HL-60 (cell line): ENCODE results near the gene MRPL9.

Experiments
- CTCF ChIP-seq: IDR thresholded peaks from one replicate; pipeline ENCODE4 v1.5.1; 2011; ENCODE audit warnings: low read length, control low read depth, inconsistent platforms; ENCODE audit not compliant: insufficient read depth
- POLR2AphosphoS5 ChIP-seq: IDR thresholded peaks from 2 replicates; pipeline ENCODE4 v1.6.1; 2012; ENCODE audit warnings: low read depth
- REST ChIP-seq: IDR thresholded peaks from 2 replicates; pipeline ENCODE4 v1.6.1; 2012; ENCODE audit warnings: low read depth; ENCODE audit not compliant: insufficient replicate concordance

DNA sequence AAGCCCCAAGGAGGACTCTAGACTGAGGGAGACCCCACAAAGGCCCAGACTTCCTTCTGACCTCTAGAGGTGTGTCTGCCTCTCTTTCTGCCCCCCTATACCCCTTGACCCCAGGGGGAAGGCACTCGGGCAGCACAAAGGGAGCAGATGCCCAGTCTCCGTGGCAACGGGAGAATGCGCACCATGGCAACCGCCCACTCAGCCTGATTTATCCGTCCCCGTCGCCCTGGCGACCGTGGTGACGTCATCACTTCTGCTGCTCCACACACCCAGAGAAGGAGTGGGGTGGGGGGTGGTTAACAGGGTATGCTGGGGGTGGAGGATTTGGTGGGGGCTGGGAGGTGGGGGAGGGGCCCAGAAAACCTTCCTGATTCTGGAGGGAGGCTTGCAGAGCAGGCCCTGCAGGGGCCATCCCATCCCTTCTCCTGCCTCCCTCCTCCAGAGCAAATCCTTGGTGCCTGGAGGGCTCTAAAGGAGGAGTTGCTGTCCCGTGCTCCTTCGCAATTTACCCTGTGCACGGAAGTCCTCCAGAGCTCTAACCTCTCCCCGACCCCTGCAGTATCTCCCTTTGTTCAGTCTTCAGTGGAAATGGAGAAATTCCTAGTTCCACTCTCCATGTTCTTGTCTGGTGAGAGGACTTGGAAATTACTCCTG is 53.0 kb downstream of the MRPL9 start:
- no peak for TF ChIP-seq CTCF
- TF ChIP-seq REST = no peak
- TF ChIP-seq POLR2AphosphoS5 = no peak
